HepG2 (cell line): Measurements from ENCODE around the gene NKD2. TPM values are rescaled to one million over a fixed set of nuclear protein-coding genes. Genes with fewer than 3 reads are reported as not detected.

Experiments
- ATAC-seq: fragments of 200-7000 bp; cut with Tn5 transposase; 3 replicates; pipeline ENCODE4 v1.9.1; 2020; ENCODE audit warnings: mild to moderate bottlenecking, moderate library complexity
- BruUV-seq: library from RNA; stranded (reverse); fragments of 400-500 nt; replicated peaks from 2 replicates; lab custom pipeline; 2021; lab: Mats Ljungman, UMichigan
- CTCF ChIA-PET: fragments of 300-600 bp; formaldehyde crosslinking; extraction: SDS; loops from one replicate; lab custom pipeline; 2021; ENCODE audit warnings: low total read pairs, inconsistent platforms, low intra/inter-chr PET ratio; lab: Yijun Ruan, JAX
- POLR2A ChIA-PET: fragments of 350-600 bp; sonication (Branson Sonifier 250); formaldehyde crosslinking; loops from one replicate; lab custom pipeline; 2020; ENCODE audit warnings: antibody characterized with exemption, inconsistent platforms; lab: Yijun Ruan, JAX
- DNase-seq: peaks from one replicate; pipeline ENCODE4 v3.0.0-alpha.2; 2015; ENCODE audit warnings: low spot score
- FAIRE-seq: peaks from 3 replicates; lab custom pipeline; 2011; peaks lifted over from hg19 to GRCh38; lab: Jason Lieb, UNC
- H2AFZ ChIP-seq: one replicate; pipeline ENCODE4 v1.6.1; 2011; ENCODE audit warnings: low read length, inconsistent platforms
- H3K27ac ChIP-seq: fragments of 300-600 bp; 3 replicates; pipeline ENCODE4 v1.8.0; 2011; ENCODE audit warnings: mixed run types, mild to moderate bottlenecking, mixed read lengths, low read length, inconsistent platforms; ENCODE audit not compliant: insufficient read depth; ENCODE audit errors: extremely low read length
- H3K27me3 ChIP-seq, 2 experiments: fragments of 200-600 bp in 1 of 2; 2 replicates in 1 of 2; 3 replicates in 1 of 2; pipeline versions ENCODE4 v1.6.0 to v1.8.0; 2011; ENCODE audit warnings: low read length in 2 of 2, mild to moderate bottlenecking in 2 of 2, moderate library complexity in 2 of 2, inconsistent platforms in 1 of 2; ENCODE audit not compliant: insufficient read depth in 2 of 2, control insufficient read depth in 1 of 2
- H3K36me3 ChIP-seq, 2 experiments: fragments of 200-600 bp in 1 of 2; replicated peaks in 1 of 2; 2 replicates in 1 of 2; 3 replicates in 1 of 2; pipeline versions ENCODE4 v1.5.1 to v1.8.0; 2011; ENCODE audit warnings: low read length in 2 of 2, inconsistent platforms in 1 of 2; ENCODE audit not compliant: insufficient read depth in 2 of 2, control insufficient read depth in 1 of 2
- H3K4me1 ChIP-seq: 2 replicates; pipeline ENCODE4 v1.5.1; 2012; ENCODE audit warnings: low read length, inconsistent platforms; ENCODE audit not compliant: insufficient read depth
- H3K4me2 ChIP-seq: 2 replicates; pipeline ENCODE4 v1.6.0; 2011; ENCODE audit warnings: low read depth, low read length, inconsistent platforms
- H3K4me3 ChIP-seq, 3 experiments: fragments of 200-600 bp in 1 of 3; sonication (generic), shearing (Covaris generic) in 1 of 3; replicated peaks in 1 of 3; 2 replicates each; pipeline ENCODE4 v1.5.1; 2011 to 2016; ENCODE audit warnings: low read length in 3 of 3, inconsistent platforms in 2 of 3, low read depth in 2 of 3, mild to moderate bottlenecking in 2 of 3, control low read depth in 1 of 3, mixed read lengths in 1 of 3; ENCODE audit not compliant: insufficient read depth in 1 of 3
- H3K79me2 ChIP-seq: one replicate; pipeline ENCODE4 v1.6.1; 2011; ENCODE audit warnings: low read length, inconsistent platforms; ENCODE audit not compliant: insufficient read depth
- H3K9ac ChIP-seq: 2 replicates; pipeline ENCODE4 v1.6.0; 2011; ENCODE audit warnings: mild to moderate bottlenecking, low read depth, low read length, inconsistent platforms; ENCODE audit not compliant: insufficient read depth
- H3K9me3 ChIP-seq: 2 replicates; pipeline ENCODE4 v1.5.1; 2012; ENCODE audit warnings: mild to moderate bottlenecking, low read length
- H4K20me1 ChIP-seq: 2 replicates; pipeline ENCODE4 v1.6.0; 2011; ENCODE audit warnings: inconsistent platforms, mild to moderate bottlenecking, low read length, moderate library complexity; ENCODE audit not compliant: insufficient read depth
- CENPT ChIP-seq: sonication (generic); formaldehyde crosslinking; IDR thresholded peaks from 2 replicates; pipeline ENCODE4 v1.8.0; 2022; ENCODE audit warnings: low read depth, mild to moderate bottlenecking, moderate library complexity, missing genetic modification reagents
- HNRNPK ChIP-seq: fragments of 200-400 bp; formaldehyde crosslinking; IDR thresholded peaks from 2 replicates; pipeline ENCODE4 v1.6.1; 2018; ENCODE audit warnings: low read length, low read depth, moderate library complexity, mild to moderate bottlenecking; ENCODE audit not compliant: poor library complexity, severe bottlenecking
- MLLT10 ChIP-seq: sonication (generic); formaldehyde crosslinking; IDR thresholded peaks from 2 replicates; pipeline ENCODE4 v1.4.0; 2020; ENCODE audit warnings: missing genetic modification reagents
- RBM22 ChIP-seq: fragments of 200-400 bp; formaldehyde crosslinking; optimal IDR thresholded peaks from 2 replicates; pipeline ENCODE3; 2017; ENCODE audit warnings: mild to moderate bottlenecking, low read length, moderate library complexity
- ZNF841 ChIP-seq: sonication (generic); formaldehyde crosslinking; IDR thresholded peaks from 2 replicates; pipeline ENCODE4 v1.8.1; 2023; ENCODE audit warnings: missing genetic modification reagents, borderline replicate concordance
- WGBS: methylation state at CpG from one replicate; pipeline ENCODE4 v1.1.6; 2017; ENCODE audit warnings: low lambda C conversion rate; 5-methylcytosine and 5-hydroxymethylcytosine counted together
- in situ Hi-C: cut with HindIII; loops from 2 replicates; pipeline ENCODE4 v1.10.0; 2017; ENCODE audit warnings: low pct_unique_long_range_greater_than_20kb; ENCODE audit not compliant: extremely low pct_ligation_motif_present
- intact Hi-C: fragments of 100-400 bp; cut with micrococcal nuclease; formaldehyde crosslinking; loops from one replicate; pipeline ENCODE4 v1.10.0; 2022; ENCODE audit not compliant: unreplicated experiment
- polyA plus RNA-seq, 8 experiments: library from polyadenylated mRNA; depleted of rRNA in 3 of 8; stranded (reverse) in 7 of 8; unstranded in 1 of 8; fragments of >200 nt; fragmentation: Illumina TruSeq in 4 of 8; extraction: Trizol in 4 of 8; gene quantifications; 2 replicates each; pipeline versions ENCODE4 v1.2.1 to v1.2.3, GENCODE V29; 2011 to 2016; ENCODE audit warnings: low read depth in 4 of 8, missing spikeins in 1 of 8, mixed read lengths in 1 of 8; ENCODE audit not compliant: insufficient read depth in 1 of 8
- total RNA-seq, 5 experiments: library from RNA; depleted of rRNA; stranded (reverse); fragments of >200 nt; fragmentation: Illumina TruSeq; extraction: Trizol; gene quantifications; 2 replicates each; pipeline ENCODE4 v1.2.3, GENCODE V29; 2016; ENCODE audit warnings: low read depth in 1 of 5
- TF ChIP-seq, protein P1 (sequence below): sonication (generic); formaldehyde crosslinking; IDR thresholded peaks from 2 replicates; pipeline ENCODE4; 2020; ENCODE audit warnings: missing genetic modification reagents, mild to moderate bottlenecking, borderline replicate concordance

NKD2 gene
- total and polyA plus RNA-seq, 2 of the 13 experiments (the other 11 are each of a cell fraction or from before 2014, with no cell fraction given) = 0.53 to 0.82 TPM

DNA sequence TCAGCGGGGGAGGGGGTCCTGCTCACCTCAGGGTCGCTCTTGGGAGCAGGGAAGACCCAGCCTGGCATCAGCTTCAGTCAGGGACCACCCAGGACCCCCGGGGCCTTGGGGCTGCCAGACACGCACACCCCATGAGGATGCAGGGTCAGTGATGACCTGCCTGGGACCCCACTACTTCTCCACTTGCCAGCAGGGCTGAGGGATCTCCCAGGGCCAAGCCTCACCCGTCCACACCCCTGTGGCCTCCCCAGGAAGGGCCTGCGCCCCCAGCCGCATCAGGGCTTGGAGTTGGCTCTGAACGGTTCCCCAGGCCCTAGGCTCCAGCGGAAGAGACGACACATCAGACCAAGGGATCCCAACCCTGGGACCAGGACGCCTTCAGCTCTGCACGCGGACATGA, 69.6 kb downstream of the NKD2 start:
- TF ChIP-seq RBM22 (peak; percentile 21), MLLT10 (CRISPR knock-in tag) (no peak)
- TF ChIP-seq, all 625 proteins: peak for 1
- FAIRE-seq (no peak), DNase-seq (no peak), ATAC-seq (no peak)
- intact Hi-C loops (no loop called here), in situ Hi-C loops (no loop called here)
- POLR2A ChIA-PET = no interaction called here
- no peak overlapping the region for H3K9ac ChIP-seq
- no peaks in the 10 kb centered on the region for H3K27me3 ChIP-seq
- no peaks in the 10 kb centered on the region for H4K20me1 ChIP-seq
- CTCF ChIA-PET = no interaction called here
- BruUV-seq = no TSS peak
- H3K9me3 ChIP-seq = no peaks in the 10 kb centered on the region
- H3K4me3 ChIP-seq = no peak overlapping the region
- H3K4me2 ChIP-seq = no peak overlapping the region
- H3K36me3 ChIP-seq = peaks cover 19 to 59% of the 10 kb centered on the region in 2 experiments; a peak in 4 of 5 replicates
- H2AFZ ChIP-seq = no peak overlapping the region
- H3K27ac ChIP-seq = no peak overlapping the region
- 100% methylated on average over 5 of the region's 13 CpGs for WGBS
- H3K79me2 ChIP-seq = no peaks in the 10 kb centered on the region
- no peaks in the 10 kb centered on the region for H3K4me1 ChIP-seq

DNA sequence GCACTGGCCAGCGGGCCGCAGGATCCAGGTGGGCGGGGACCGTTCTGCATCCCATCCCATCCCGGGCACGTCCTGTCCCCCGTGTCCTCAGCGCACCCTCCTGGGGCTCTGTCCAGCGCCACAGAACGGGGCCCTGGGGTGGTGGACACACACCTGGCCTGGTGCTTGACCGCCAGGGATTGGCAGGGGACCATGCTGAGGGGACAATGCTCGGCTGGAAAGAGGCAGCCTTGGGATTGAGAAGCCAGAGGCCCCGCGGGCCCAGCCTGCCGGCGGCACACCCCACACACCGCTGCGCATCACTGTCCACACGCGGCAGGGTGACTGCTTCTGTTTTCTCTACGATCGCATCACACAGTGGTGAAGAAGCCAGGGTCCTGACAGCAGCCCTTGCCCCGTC, 70.2 kb downstream of the NKD2 start:
- no peaks in the 10 kb centered on the region for H3K4me1 ChIP-seq
- ATAC-seq = no peak
- ChIA-PET CTCF (no interaction called here), POLR2A (interaction anchor here (1.9 kb wide), 1 partner anchor 28 kb away, joined by 4 read pairs; no protein-coding TSS in a partner anchor)
- in situ Hi-C loops = no loop called here
- peaks cover 18 to 60% of the 10 kb centered on the region in 2 experiments; a peak in 4 of 5 replicates for H3K36me3 ChIP-seq
- H4K20me1 ChIP-seq = no peaks in the 10 kb centered on the region
- H3K4me3 ChIP-seq = no peak overlapping the region
- no CpG with 5 or more reads among the region's 23 CpGs for WGBS
- H3K79me2 ChIP-seq = no peaks in the 10 kb centered on the region
- no peak for FAIRE-seq
- no peak overlapping the region for H3K4me2 ChIP-seq
- H3K9me3 ChIP-seq = no peaks in the 10 kb centered on the region
- no peak overlapping the region for H3K27ac ChIP-seq
- H2AFZ ChIP-seq = no peak overlapping the region
- no TSS peak for BruUV-seq
- no peaks in the 10 kb centered on the region for H3K27me3 ChIP-seq
- TF ChIP-seq, protein P1, sequence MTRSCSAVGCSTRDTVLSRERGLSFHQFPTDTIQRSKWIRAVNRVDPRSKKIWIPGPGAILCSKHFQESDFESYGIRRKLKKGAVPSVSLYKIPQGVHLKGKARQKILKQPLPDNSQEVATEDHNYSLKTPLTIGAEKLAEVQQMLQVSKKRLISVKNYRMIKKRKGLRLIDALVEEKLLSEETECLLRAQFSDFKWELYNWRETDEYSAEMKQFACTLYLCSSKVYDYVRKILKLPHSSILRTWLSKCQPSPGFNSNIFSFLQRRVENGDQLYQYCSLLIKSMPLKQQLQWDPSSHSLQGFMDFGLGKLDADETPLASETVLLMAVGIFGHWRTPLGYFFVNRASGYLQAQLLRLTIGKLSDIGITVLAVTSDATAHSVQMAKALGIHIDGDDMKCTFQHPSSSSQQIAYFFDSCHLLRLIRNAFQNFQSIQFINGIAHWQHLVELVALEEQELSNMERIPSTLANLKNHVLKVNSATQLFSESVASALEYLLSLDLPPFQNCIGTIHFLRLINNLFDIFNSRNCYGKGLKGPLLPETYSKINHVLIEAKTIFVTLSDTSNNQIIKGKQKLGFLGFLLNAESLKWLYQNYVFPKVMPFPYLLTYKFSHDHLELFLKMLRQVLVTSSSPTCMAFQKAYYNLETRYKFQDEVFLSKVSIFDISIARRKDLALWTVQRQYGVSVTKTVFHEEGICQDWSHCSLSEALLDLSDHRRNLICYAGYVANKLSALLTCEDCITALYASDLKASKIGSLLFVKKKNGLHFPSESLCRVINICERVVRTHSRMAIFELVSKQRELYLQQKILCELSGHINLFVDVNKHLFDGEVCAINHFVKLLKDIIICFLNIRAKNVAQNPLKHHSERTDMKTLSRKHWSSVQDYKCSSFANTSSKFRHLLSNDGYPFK (CRISPR knock-in tag) = no peak
- no peak for TF ChIP-seq ZNF841
- TF ChIP-seq CENPT (CRISPR knock-in tag) = no peak
- TF ChIP-seq HNRNPK = peak; percentile 63
- TF ChIP-seq, all 625 proteins: peak for 1
- intact Hi-C loops = no loop called here
- DNase-seq = no peak
- H3K9ac ChIP-seq = no peak overlapping the region
